HG02610 (cell line): ENCODE measurements around the gene PHLDB2.
A peak's percentile ranks its signal among the peaks of the same experiment; 100 is the strongest.

ENCODE experiments used
- ATAC-seq: cut with Tn5 transposase; IDR thresholded peaks from one replicate; pipeline ENCODE4 v1.9.1; 2021; ENCODE audit warnings: mild to moderate bottlenecking, moderate library complexity; ENCODE audit not compliant: unreplicated experiment

The PHLDB2 gene

DNA sequence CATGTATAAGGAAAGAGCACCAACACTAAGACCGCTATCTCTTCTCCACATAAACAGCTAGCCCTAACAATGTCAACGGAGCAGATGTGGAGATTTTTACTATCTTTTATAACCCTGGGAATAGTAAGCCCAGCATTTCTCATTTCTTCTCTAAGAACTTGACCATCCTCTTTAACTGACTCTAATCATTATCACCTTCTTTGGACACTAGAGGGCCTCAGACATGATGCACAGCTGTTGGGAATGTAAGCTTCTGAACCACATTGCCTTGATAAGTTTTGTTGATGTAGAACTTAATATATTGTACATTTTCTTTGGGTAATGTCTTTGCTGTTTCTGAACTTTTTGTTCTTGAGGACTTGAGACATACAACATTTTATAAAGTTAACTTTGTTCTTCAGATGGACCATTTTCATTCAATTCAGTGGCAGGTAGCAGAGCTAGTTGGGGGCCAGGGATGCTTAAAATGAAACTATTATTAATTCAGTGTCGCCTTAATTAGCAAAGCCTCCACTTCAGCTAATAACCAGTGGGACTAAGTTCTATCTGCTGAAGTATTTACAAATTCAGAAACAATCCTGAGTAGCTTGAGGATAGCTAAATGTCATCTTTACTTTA lies 130.1 kb downstream of the PHLDB2 start:
- ATAC-seq = peak; percentile 82

DNA sequence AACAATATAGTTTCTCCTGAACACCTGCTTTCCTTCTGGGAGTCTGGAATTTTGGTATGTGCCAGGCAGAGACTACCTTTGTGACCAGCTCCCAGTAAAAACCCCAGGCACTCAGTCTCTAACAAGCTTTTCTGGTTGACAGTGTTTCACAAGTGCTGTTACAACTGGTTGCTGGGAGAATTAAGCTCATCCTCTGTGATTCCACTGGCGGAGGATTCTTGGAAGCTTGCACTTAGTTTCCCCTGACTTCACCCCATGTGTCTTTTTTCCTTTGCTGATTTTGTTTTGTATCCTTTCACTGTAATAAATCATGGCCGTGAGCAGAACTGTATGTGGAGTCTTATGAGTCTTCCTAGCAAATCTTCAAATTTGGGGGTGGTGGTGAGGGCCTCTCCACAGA lies 134.0 kb downstream of the PHLDB2 start:
- no peak for ATAC-seq

DNA sequence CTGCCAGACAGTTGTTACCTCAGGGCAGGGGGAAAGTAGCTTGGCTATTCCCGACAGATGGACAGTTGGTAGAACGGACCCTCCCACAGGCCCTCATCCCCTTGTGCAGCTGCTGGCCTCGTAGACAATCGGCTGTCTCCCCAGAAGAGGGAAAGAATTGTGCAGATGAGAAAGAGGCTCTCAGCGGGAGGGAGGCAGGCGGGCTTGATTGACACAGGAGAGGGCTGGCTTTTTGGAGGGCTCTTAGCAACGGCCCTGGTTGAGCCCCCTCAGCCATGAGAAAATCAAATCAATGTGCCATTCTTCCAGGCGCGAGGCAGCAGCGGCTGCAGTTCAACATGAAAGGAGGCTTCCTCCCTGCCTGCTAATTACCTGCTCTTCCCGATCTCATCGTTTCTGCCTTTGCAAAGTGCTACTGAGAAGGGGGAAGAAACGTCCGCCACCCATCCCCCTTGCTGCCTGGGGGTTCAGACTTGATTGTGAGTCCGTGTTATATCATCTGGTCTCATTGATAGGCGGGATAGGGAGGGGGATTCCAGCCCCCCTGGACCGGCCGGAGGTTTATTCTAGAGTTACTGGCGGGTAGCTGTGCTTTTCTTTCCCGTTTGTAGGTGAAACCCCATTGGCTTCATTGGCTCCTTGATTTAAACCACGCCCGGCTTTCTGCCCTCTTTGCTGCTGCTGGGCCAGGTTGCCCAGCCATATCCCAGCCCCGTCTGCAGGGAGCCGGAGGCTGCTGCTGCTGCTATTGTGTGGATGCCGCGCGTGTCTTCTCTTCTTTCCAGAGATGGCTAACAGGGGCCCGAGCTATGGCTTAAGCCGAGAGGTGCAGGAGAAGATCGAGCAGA lies 139.8 kb downstream of the PHLDB2 start, which contains the start of gene TAGLN3:
Gene TAGLN3 (plus strand): TSS at position 287 of the 848 bp plus-strand sequence. CDS start 501 bp downstream, at position 788.
- peak; percentile 42 for ATAC-seq

DNA sequence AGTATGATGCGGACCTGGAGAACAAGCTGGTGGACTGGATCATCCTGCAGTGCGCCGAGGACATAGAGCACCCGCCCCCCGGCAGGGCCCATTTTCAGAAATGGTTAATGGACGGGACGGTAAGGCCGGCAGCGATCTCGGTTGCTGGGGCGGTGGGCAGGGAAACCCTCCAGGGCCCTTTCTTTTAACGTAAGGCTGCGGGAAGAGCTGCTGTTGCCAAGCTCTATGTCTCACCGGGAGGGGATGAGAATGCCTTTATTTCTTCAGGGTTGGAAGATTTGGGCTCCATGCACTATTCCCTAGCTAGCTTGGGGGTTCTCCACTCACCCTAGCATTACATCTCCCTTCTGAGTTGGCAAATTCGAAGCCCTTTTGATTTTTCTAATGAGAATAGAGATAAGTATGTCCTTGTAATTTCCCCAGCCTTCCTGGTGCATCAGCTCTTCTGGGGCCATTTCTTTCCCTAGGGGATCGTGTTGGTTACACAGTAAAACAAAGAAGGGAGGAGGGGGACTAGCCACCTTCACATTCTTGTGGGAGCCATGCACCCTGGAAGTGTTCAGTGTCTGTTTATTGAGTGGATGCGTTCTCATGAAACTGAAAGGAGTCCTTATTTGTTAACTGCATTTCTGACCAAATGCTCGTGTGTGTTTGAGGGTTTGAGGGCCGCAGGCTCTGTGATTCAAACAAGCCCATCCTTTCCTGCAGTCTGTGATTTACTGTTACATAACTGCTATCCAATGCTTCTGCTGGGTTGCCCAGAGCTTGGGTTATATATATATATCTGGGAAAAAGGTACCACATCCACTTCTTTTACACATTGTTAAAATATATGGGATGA lies 140.6 kb downstream of the PHLDB2 start:
- ATAC-seq = no peak

DNA sequence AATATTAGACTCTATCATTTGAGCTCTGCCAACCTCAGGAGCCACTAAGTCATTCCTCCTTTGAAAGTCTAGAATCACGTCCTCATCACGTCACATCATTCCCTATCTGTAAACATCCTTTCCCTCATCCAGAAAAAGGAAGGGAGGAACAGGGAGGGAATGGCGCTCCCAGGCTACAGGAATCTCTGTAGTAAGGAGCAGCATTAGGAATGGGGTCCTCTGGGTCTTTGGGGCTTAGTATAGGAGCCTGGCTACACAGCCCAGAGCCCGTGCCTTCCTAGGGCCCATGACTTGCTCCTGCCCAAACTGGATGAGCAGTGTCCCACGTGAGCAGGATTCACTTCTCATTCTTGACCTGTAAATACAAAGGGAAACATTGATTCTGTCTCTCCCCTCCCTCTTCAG lies 141.3 kb downstream of the PHLDB2 start:
- ATAC-seq = no peak

DNA sequence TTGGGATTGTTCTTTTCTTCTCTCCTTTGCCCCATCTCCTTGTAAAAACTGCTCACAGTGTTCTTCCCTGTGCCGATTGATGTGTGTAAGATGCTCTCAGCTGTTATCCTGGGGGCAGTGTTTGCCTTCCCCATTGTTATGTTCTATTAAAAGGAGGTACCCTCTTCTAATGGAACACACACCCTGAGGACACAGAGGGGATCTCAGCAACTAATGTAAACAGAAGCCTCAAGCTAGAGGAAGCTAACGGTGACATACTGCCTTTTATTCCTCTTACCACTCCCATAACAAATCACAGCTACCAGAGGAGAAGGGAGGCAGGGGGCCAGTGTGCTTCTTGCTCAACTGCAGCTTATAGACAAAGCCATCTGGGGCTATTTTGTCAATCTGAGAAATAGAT lies 141.9 kb downstream of the PHLDB2 start:
- no peak for ATAC-seq

DNA sequence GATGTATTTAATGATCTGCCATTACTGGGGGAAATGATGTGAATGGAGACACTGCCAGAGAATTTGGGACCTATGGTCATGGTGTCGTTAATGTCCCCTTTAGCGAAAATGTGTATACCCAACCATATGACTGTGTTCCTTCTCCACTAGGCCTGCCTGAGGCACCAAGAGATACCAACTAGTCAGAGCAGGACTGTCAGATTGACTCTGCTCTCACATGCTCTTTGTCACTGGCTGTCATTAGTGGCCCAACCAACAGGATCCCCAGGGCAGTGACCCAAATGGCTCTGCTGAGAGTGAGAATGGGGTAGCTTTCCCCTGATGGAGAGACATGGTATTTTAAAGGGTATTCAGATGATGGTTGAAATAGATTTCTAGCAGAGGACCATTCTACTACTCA lies 142.5 kb downstream of the PHLDB2 start:
- ATAC-seq = no peak

DNA sequence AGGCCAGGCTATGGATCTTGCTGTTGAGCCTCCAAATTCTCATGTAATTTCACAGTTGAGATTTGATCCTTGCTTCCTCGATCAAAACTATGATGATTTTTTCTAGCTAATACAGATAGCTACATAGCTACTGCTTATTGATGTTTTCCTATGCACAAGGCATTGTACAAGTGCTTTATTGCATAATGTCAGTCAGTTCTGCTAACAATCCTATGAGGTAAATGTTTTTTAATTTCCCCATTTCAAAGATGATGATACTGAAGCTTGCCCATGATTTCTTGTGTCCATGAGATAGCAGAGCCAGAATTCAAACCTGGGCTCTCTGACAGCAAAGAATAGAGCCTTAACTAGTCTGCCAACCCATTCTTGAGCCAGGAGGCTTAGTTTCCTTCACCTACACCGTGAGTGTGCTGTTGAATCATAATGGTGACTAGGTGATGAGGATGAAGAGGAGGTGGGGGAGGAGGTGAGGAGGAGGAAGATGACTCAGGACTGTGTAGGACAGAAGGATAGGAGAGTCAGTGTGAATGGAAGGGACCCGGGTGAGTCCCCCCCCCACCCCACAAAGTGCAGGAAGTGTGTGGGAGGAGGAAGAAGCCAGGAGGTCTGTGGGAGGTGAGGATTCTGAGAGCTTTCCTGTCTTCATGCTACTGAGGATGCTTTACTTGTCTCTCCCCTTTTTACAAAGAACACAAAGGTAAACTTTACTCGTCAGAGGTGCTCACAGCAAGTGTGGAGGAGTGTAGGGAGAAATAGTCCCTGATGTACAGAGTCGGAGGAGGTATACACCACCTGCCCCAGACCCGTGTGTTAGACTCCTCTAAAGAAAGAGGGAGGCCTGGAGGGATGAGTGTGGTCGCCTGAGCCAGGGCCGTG lies 143.3 kb downstream of the PHLDB2 start:
- ATAC-seq = no peak

DNA sequence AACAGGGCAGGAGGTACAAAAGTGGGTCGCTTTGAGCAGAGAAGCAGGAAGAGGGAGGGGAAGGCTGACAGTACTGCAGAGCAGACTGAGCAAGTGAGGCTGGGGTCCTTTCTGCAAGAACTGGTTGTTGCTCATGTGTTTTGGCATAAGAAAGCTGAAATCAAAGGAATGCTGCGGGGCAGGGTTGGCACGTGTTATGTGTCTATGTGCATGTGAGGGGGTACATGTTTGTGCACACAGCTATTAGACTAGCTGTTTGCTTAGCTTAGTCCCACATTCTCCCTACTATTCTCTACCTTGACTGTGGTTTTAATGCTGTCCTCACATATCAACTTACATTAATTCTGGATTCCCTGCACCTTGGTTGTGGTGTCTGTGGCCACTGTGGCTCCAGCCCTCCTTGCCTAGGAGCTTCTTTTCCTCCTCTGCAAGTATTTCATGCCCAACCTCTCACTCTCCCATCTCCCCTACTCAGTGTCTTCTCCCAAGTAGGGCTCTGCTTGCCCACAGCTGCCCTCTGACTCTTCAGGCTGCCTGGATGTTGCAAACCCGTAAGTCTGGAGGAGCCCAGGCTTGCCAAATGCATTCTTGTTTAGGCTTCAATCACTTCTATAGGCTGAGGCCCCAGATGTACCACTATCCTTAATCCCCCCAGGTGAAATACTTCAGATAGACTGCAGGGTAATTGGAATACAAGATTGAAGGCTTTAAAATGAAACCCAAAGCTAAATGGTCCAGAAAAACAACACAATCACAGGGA lies 144.4 kb downstream of the PHLDB2 start:
- no peak for ATAC-seq

DNA sequence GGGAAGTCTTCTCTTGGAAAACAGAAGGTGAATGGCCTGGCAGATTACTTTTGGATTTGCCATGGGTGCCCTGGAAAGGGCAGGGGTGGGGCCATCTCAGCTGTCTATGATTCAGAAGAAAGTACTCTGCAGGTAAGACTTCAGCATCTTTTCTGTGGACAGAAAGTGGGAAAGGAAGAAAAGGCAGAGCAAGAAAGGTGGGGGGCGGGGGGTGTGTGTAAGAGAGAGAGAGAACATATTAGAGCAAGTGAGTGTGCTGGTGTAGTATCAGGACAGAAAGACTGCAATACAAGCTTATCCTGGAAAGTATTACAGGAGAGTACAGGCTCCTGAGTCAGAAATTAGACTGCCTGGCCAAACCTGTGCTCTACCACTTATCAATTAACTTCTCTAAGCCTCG lies 145.1 kb downstream of the PHLDB2 start:
- no peak for ATAC-seq

DNA sequence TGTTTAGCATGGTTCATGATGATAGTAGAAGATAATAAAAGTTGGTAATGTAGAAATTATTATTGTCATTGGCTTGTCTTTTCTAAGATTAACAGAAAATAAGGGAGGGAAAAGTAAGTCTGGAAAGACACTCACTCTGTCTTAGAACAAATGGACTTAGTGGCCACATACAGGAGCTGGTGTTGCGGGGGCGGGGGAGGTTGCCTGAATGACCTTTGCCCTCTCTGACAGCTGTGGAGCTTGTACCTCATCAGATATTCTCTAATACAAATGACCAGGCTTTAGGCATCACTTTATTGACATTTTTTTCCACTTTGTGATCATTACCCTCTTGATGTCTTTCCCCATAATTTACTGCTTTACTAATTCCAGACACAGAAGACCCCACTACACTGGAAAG lies 145.6 kb downstream of the PHLDB2 start:
- no peak for ATAC-seq

DNA sequence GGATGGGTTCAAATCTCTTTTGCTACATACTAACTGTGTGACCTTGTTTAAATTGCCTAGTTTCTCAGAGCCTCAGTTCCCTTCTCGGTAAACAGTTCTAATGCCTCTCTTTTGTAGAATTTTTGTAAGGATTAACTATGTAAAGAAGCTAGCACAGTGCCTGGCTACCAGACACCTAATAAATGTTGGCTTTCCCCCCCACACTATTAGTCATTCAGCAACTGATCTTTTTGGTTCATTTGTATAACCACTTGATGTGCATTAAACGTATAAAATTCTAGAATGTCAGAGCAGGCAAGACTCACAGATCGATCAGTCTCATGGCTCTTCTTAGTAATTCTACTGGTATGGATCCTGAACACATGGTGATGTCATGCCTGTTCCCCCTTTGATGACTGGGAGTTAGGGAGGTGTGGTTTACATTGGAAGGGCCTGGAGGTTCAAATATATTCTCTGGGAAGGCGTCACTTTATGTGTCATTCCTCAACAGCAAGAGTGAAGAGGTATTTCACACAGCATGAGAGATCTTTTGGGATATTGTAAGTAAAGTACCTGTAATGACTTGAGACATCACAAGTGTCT lies 146.1 kb downstream of the PHLDB2 start:
- ATAC-seq = no peak

DNA sequence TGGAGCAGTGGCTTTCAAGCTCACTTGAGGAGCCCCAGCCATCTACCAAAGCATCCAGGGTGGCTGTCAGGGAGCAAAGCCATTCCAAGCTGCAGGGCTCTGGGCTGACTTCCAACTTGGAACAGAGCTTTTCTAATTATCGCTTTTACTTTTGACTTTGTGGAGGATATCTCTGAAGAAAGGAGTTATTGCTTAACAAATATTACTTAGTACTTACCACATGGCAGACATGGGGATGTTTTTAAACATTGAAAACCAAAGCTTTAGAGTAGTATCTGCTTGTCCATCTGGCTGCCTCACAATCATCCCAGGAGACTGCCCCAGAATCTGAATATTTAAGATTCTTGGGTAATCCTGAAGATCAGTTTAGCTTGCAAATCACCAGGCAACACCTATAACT lies 148.6 kb downstream of the PHLDB2 start:
- ATAC-seq = no peak

DNA sequence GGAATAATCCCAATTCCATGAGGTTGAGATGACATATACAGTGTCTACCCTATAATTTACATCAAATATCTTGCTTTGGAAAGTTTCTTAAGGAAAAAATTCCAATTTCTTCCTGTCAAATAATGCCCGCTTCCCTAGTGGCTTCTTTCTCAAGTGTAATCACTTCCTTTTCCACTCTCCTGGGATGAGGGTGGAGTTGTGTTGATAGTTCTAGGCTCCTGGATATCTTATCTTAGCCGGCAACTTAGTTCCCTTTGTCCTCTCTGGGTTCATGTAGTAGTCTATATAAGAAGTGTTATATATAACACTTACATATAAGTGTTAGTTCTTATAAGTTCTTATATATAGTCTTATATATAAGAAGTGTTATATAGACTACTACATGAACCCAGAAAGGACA lies 150.6 kb downstream of the PHLDB2 start:
- no peak for ATAC-seq

DNA sequence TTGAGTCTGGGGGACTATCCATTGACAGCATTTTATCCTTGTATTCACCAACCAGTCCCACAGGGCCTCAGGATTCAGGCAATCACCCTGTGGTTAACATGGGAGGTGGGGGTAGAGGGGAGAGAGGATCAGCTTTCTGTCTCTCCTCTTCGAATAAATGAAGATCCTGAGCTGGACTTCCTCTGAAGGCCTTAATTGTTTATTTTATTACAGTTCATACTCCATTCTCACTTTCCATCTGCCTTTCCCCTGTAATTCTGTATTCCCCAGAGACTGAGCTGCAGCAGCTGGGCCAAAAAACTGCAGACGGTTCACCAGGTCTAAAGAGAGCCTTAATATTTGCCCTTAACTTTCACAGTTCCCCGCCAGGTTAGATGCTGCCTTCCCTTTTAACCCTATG lies 151.6 kb downstream of the PHLDB2 start:
- ATAC-seq = no peak

DNA sequence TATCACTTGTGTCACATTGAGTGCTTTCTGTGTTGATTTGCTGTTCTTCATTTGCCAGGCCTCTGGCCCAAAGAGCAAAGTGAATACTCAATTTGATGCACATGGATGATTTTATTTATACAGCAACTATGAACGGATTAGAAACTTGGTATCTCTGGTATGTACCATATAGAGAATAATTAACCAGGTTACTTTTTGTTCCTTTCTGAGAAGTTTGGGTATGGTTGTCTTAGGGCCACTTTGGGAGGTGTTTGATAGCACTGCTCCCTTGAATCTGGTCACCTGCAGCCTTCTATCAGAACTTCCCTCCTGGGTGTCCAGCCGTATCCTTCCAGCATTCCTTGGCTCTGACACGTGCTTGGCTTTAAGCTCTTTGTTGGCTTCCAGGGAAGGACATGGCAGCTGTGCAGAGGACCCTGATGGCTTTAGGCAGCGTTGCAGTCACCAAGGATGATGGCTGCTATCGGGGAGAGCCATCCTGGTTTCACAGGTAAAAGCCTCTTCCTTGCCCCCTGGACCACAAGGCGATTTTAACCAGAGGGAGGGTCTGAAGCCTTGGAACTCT lies 152.4 kb downstream of the PHLDB2 start:
- no peak for ATAC-seq

DNA sequence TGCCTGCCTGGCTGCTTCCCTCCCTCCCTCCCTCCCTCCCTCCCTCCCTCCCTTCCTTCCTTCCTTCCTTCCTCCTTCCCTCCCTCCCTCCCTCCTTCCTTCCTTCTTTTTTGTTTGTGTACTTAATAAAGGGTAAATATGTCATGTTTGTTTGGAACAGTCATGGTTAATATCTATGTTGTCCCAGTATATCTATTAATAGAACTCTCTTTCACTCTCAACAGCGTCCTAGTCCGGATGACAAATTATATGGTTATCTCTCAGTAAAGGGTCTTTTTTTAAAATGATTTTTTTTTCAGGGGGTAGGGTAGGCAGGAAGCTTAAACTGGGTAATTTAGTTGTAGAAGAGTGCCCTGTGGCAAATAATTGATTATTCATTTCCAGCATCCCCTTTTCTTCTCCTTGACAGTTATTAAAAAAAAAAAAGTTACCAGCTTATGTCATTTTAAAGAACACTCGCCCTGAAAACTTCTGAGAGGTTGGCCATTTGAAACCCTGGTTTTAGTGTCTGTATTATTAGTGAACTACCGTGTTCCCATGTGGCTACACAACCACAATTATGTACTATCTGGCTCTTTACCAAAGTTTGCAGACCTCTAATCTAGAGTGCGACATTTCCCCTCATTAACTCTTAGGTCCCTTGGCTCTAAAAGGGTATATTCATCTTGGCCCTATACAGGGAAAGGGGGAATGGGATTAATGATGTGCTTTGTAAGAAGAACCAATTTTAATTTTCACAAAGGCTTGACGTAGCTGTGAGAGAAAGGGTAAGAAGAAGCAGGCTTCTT lies 153.3 kb downstream of the PHLDB2 start:
- ATAC-seq = no peak

DNA sequence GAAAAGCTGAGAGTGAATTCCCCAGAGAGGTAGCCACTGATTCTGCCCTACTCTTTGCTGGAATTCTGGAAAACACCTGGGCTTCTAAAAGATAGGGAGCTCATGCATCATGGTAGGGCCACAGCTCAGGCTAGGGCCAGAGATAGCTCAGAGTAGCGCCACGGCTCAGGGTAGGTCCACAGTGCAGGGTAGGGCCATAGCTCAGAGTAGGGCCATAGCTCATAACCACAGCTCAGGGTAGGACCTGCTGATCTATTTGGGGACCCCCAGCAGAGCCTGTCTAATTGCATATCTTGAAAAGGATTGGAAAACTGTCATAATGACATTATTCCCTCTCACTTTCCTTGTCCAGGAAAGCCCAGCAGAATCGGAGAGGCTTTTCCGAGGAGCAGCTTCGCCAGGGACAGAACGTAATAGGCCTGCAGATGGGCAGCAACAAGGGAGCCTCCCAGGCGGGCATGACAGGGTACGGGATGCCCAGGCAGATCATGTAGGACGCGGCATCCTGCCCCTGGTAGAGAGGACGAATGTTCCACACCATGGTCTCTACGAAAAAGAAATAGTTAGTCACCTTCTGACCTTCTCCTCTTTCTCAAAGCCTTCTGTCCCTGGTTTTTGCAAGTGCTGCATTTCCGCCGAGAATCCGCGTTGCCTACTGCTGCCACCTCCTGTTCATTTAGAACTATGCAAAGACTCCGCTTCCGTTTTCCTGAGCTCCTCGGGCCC lies 154.2 kb downstream of the PHLDB2 start:
- ATAC-seq = peak; percentile 79
